HepG2 (cell line): ENCODE data around the gene CST3. TPM values are rescaled to one million over a fixed set of nuclear protein-coding genes. Genes with fewer than 3 reads are reported as not detected.

ENCODE experiments used
- BCL6 ChIP-seq: IDR thresholded peaks from 2 replicates; pipeline ENCODE4 v1.6.1; 2016; ENCODE audit warnings: missing genetic modification reagents, missing compliant biosample characterization
- HNRNPL ChIP-seq: fragments of 200-400 bp; formaldehyde crosslinking; IDR thresholded peaks from 2 replicates; pipeline ENCODE4 v1.6.1; 2017; ENCODE audit warnings: mild to moderate bottlenecking, low read depth, low read length
- MEF2D ChIP-seq: sonication (generic); formaldehyde crosslinking; IDR thresholded peaks from 2 replicates; pipeline ENCODE4 v1.5.1; 2020; ENCODE audit warnings: mild to moderate bottlenecking, missing genetic modification reagents
- PTBP1 ChIP-seq: fragments of 200-400 bp; formaldehyde crosslinking; IDR thresholded peaks from 2 replicates; pipeline ENCODE4 v1.6.1; 2018; ENCODE audit warnings: low read length, low read depth; ENCODE audit not compliant: poor library complexity, severe bottlenecking
- RFX3 ChIP-seq: IDR thresholded peaks from 2 replicates; pipeline ENCODE4 v1.6.1; 2016; ENCODE audit warnings: missing biosample characterization, missing genetic modification reagents
- SMC3 ChIP-seq: IDR thresholded peaks from 2 replicates; pipeline ENCODE4 v1.6.1; 2011; ENCODE audit warnings: low read length, improper control_type of control experiment
- TGIF2 ChIP-seq: IDR thresholded peaks from 2 replicates; pipeline ENCODE4 v1.6.1; 2016; ENCODE audit warnings: control low read depth, missing compliant biosample characterization
- ZNF30 ChIP-seq: sonication (generic); formaldehyde crosslinking; IDR thresholded peaks from 2 replicates; pipeline ENCODE4 v1.5.0; 2020; ENCODE audit warnings: mild to moderate bottlenecking, missing genetic modification reagents
- polyA plus RNA-seq, 8 experiments: library from polyadenylated mRNA; depleted of rRNA in 3 of 8; stranded (reverse) in 7 of 8; unstranded in 1 of 8; fragments of >200 nt; fragmentation: Illumina TruSeq in 4 of 8; extraction: Trizol in 4 of 8; gene quantifications; 2 replicates each; pipeline versions ENCODE4 v1.2.1 to v1.2.3, GENCODE V29; 2011 to 2016; ENCODE audit warnings: low read depth in 4 of 8, missing spikeins in 1 of 8, mixed read lengths in 1 of 8; ENCODE audit not compliant: insufficient read depth in 1 of 8
- total RNA-seq, 5 experiments: library from RNA; depleted of rRNA; stranded (reverse); fragments of >200 nt; fragmentation: Illumina TruSeq; extraction: Trizol; gene quantifications; 2 replicates each; pipeline ENCODE4 v1.2.3, GENCODE V29; 2016; ENCODE audit warnings: low read depth in 1 of 5
- TF ChIP-seq, protein P1 (sequence below): IDR thresholded peaks from 2 replicates; pipeline ENCODE4 v1.6.1; 2016; ENCODE audit warnings: low read depth, missing genetic modification reagents, missing compliant biosample characterization
- TF ChIP-seq, protein P2 (sequence below): sonication (generic); formaldehyde crosslinking; IDR thresholded peaks from 2 replicates; pipeline ENCODE4 v1.5.1; 2020; ENCODE audit warnings: mild to moderate bottlenecking, moderate library complexity, missing genetic modification reagents
- TF ChIP-seq, protein P3 (sequence below): sonication (generic); formaldehyde crosslinking; IDR thresholded peaks from 2 replicates; pipeline ENCODE4 v1.5.1; 2020; ENCODE audit warnings: missing genetic modification reagents, mild to moderate bottlenecking, borderline replicate concordance
- TF ChIP-seq, protein P4 (sequence below): sonication (generic); formaldehyde crosslinking; IDR thresholded peaks from 2 replicates; pipeline ENCODE4 v1.4.0; 2020; ENCODE audit warnings: mild to moderate bottlenecking, missing genetic modification reagents

CST3 gene
- total and polyA plus RNA-seq, 2 of the 13 experiments (the other 11 are each of a cell fraction or from before 2014, with no cell fraction given), result 690 to 1,005 TPM

DNA sequence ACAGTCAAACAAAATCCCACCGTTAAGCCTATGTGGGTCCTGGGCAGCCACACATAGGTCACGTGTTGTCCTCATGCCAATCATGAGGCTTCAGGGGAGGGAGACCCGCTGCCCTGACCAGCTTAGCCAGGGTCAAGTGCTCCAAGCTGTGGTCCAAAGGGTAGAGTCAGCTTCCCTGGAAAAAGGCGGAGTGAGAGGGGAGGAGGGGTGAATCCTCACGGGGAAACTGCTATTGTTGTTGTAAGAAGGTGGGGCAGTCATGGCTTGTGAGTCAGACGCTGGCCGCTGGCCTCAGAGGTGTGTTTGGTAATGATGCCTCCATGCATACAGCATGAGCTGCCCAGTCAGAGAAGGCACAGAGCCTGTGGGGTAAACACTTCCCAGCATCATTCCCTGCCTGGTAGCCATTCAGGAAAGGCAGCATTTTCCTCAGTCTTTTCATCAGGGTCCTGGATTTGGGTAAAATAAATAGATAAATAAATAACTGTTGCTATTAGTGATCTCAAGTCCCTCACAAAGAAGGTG lies 8.7 kb downstream of the CST3 start (continued):
- TF ChIP-seq, protein P1, sequence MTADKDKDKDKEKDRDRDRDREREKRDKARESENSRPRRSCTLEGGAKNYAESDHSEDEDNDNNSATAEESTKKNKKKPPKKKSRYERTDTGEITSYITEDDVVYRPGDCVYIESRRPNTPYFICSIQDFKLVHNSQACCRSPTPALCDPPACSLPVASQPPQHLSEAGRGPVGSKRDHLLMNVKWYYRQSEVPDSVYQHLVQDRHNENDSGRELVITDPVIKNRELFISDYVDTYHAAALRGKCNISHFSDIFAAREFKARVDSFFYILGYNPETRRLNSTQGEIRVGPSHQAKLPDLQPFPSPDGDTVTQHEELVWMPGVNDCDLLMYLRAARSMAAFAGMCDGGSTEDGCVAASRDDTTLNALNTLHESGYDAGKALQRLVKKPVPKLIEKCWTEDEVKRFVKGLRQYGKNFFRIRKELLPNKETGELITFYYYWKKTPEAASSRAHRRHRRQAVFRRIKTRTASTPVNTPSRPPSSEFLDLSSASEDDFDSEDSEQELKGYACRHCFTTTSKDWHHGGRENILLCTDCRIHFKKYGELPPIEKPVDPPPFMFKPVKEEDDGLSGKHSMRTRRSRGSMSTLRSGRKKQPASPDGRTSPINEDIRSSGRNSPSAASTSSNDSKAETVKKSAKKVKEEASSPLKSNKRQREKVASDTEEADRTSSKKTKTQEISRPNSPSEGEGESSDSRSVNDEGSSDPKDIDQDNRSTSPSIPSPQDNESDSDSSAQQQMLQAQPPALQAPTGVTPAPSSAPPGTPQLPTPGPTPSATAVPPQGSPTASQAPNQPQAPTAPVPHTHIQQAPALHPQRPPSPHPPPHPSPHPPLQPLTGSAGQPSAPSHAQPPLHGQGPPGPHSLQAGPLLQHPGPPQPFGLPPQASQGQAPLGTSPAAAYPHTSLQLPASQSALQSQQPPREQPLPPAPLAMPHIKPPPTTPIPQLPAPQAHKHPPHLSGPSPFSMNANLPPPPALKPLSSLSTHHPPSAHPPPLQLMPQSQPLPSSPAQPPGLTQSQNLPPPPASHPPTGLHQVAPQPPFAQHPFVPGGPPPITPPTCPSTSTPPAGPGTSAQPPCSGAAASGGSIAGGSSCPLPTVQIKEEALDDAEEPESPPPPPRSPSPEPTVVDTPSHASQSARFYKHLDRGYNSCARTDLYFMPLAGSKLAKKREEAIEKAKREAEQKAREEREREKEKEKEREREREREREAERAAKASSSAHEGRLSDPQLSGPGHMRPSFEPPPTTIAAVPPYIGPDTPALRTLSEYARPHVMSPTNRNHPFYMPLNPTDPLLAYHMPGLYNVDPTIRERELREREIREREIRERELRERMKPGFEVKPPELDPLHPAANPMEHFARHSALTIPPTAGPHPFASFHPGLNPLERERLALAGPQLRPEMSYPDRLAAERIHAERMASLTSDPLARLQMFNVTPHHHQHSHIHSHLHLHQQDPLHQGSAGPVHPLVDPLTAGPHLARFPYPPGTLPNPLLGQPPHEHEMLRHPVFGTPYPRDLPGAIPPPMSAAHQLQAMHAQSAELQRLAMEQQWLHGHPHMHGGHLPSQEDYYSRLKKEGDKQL (CRISPR knock-in tag), result peak; percentile 83; the same call in 1 of the 2 replicates
- TF ChIP-seq, protein P2, sequence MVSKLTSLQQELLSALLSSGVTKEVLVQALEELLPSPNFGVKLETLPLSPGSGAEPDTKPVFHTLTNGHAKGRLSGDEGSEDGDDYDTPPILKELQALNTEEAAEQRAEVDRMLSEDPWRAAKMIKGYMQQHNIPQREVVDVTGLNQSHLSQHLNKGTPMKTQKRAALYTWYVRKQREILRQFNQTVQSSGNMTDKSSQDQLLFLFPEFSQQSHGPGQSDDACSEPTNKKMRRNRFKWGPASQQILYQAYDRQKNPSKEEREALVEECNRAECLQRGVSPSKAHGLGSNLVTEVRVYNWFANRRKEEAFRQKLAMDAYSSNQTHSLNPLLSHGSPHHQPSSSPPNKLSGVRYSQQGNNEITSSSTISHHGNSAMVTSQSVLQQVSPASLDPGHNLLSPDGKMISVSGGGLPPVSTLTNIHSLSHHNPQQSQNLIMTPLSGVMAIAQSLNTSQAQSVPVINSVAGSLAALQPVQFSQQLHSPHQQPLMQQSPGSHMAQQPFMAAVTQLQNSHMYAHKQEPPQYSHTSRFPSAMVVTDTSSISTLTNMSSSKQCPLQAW, result peak; percentile 85; the same call in 1 of the 2 replicates
- TF ChIP-seq MEF2D (CRISPR knock-in tag), result peak; percentile 92
- TF ChIP-seq HNRNPL, result no peak
- TF ChIP-seq TGIF2, result peak; percentile 89
- TF ChIP-seq, protein P3, sequence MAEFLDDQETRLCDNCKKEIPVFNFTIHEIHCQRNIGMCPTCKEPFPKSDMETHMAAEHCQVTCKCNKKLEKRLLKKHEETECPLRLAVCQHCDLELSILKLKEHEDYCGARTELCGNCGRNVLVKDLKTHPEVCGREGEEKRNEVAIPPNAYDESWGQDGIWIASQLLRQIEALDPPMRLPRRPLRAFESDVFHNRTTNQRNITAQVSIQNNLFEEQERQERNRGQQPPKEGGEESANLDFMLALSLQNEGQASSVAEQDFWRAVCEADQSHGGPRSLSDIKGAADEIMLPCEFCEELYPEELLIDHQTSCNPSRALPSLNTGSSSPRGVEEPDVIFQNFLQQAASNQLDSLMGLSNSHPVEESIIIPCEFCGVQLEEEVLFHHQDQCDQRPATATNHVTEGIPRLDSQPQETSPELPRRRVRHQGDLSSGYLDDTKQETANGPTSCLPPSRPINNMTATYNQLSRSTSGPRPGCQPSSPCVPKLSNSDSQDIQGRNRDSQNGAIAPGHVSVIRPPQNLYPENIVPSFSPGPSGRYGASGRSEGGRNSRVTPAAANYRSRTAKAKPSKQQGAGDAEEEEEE (CRISPR knock-in tag), result no peak
- no peak for TF ChIP-seq PTBP1
- TF ChIP-seq BCL6 (CRISPR knock-in tag), result peak; percentile 96
- TF ChIP-seq SMC3, result no peak; the same call in none of the 2 replicates
- TF ChIP-seq, protein P4, sequence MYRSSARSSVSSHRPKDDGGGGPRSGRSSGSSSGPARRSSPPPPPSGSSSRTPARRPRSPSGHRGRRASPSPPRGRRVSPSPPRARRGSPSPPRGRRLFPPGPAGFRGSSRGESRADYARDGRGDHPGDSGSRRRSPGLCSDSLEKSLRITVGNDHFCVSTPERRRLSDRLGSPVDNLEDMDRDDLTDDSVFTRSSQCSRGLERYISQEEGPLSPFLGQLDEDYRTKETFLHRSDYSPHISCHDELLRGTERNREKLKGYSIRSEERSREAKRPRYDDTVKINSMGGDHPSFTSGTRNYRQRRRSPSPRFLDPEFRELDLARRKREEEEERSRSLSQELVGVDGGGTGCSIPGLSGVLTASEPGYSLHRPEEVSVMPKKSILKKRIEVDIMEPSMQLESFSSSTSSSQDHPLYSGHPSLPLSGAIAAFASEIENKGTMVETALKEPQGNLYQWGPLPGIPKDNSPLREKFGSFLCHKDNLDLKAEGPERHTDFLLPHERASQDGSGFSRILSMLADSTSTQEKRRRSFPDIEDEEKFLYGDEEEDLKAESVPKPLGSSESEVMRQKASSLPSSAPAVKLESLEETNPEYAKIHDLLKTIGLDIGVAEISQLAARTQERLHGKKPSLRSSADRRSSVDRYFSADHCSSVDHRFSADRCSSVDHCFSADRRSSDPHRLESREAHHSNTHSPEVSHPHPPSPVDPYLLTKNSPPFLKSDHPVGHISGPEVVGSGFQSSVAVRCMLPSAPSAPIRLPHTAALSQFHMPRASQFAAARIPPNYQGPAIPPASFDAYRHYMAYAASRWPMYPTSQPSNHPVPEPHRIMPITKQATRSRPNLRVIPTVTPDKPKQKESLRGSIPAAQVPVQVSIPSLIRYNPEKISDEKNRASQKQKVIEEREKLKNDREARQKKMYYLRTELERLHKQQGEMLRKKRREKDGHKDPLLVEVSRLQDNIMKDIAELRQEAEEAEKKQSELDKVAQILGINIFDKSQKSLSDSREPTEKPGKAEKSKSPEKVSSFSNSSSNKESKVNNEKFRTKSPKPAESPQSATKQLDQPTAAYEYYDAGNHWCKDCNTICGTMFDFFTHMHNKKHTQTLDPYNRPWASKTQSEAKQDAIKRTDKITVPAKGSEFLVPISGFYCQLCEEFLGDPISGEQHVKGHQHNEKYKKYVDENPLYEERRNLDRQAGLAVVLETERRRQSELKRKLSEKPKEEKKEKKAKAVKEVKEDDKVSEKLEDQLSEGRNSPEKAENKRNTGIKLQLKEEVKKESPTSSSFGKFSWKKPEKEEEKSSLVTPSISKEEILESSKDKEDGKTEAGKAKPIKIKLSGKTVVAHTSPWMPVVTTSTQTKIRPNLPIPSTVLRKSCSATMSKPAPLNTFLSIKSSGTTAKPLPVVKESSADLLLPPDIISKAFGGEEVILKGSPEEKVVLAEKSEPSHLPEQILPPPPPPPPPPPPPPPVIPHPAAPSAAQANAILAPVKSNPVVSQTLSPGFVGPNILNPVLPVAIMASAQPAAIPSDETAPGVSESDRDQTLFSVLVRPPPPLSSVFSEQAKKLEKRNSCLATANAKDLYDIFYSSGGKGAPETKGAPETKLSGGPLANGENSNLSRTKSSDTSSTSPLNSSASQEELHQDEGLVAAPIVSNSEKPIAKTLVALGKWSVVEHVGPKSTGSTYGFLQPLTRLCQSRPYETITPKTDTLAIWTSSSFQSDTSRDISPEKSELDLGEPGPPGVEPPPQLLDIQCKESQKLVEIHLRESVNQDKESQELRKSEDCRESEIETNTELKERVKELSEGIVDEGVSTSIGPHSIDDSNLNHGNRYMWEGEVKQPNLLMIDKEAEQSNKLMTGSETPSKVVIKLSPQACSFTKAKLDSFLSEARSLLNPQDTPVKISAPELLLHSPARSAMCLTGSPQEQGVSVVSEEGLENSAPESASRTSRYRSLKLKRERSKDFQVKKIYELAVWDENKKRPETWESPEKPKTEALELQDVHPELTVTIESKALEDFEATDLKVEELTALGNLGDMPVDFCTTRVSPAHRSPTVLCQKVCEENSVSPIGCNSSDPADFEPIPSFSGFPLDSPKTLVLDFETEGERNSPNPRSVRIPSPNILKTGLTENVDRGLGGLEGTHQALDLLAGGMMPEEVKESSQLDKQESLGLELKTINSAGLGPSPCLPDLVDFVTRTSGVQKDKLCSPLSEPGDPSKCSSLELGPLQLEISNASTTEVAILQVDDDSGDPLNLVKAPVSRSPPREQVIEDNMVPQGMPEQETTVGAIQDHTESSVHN (CRISPR knock-in tag), result no peak
- TF ChIP-seq RFX3 (CRISPR knock-in tag), result no peak
- no peak for TF ChIP-seq ZNF30 (CRISPR knock-in tag)
